NOMO-1 (cell line): ENCODE data around the gene SERPINI1.

Experiments used
- DNase-seq, 2 experiments: peaks; one replicate each; lab custom pipeline; 2025; ENCODE audit not compliant: unreplicated experiment in 2 of 2; lab: John Stamatoyannopoulos, UW

Gene SERPINI1

GRCh38 chr3:167840247-167840646, 104.7 kb downstream of the SERPINI1 start:
- no peak for DNase-seq

GRCh38 chr3:167843481-167843880, 108.0 kb downstream of the SERPINI1 start:
- peak; percentile 71 to 92 for DNase-seq

DNA sequence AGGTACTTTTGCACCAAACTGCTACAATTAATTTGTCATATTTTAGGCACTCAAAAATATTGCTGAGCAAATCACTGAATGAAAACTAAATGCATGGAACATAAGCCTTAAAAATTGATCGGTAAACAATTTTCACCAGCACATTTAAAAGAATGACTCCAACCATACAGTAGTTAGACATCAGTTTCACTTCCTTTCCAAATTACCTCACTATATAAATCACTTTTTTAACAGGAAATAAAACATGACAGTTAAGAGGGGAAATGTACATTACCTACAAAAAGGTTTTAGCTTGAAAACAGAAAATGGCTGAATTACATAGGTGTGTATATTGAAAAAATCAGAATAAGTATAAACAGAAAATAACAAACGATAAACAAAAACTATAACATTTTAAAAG, 108.4 kb downstream of the SERPINI1 start:
- DNase-seq: peak; percentile 55 to 99

DNA sequence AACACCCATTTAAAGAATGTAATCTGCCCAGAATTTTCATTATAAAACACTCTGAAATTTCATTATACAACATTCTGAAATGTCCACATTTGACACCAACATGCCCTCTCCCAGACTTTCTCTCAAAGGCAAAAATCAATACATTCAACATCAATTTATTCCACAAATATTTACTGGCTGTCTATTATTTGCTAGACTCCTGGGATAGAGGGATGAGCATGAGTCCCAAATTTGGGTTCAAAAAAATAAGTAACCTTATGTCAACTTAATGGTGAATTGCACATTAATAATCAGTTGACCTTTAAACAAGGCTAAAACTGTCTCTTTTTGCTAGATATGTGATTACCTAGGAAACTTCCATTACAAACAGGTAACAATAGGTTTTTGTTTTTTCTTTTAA, 109.0 kb downstream of the SERPINI1 start:
- DNase-seq: no peak

DNA sequence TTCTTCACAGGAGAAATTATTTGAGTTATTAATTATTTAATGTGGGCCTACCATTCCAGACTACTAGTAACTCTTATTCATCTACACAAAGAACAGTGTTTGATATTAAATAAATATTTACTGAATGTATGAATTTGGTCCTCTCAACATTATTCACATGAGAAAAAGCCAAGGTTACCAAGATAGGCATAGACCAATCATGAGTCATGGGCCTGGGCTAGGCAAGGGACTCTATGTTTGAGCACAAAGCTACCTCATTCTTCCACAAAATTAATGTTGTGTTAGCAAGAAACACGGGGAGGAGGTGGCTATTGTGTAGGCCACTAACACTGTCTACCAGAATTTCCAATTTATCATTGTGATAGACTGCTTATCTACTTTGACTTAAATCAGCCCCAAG, 115.7 kb downstream of the SERPINI1 start:
- DNase-seq: no peak

DNA sequence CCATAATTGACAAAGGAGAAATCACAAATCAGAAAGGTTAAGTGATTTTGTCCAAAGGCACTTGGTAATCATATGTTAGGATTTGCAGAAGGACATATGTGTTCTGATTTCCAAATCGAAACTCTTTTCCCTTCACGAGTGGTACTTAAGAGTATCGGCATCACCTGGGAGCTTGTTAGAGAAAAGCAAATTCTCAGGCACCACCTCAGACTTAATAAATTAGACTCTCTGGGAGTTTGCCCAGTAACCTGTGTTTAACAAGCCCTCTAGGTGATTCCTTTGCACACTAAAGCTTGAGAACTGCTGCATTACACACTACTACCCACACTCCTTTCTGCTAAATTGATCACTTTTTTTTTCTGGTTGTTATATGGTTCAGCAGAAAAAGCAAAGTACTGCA, 116.2 kb downstream of the SERPINI1 start:
- DNase-seq: no peak

- DNase-seq: no peak
Observed at GRCh38 chr3:167852216-167852615, 116.7 kb downstream of the SERPINI1 start.

DNA sequence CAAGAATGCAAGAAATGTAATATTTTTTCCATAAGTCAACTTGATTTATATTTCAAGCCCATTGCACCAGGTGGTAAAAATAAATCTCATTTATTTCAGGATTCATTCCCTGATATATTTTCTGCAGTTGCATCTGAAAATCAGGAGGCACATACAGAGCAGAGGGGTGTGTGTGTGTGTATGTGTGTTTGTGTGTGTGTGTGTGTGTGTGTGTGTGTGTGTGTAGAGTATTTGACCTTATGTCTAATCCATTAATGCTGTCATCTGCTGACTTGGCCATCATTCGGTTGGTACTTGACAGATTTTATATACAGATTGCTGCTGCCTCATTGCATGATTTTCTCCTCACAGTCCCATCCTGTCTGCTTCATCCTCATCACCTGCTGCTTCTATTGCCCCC, 118.5 kb downstream of the SERPINI1 start:
- DNase-seq: no peak

DNA sequence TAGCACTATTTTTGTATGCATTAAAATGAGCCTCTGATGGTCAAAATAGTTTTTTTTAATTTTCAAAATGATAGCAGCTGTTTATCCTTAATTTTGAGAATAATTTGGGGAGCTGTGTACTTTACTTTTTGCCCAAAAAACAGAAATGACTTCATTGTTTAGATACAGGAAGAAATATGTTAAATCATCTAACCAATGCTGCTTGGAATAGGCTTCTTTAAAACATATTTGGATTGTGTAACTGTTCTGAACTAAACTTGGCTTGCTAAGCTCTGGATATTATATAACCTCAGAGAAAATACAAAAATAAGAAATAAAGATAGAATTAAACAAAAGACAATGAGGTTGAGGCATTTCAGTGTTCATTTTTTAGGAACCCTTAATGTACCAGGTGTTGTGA, 119.3 kb downstream of the SERPINI1 start:
- DNase-seq: no peak

DNA sequence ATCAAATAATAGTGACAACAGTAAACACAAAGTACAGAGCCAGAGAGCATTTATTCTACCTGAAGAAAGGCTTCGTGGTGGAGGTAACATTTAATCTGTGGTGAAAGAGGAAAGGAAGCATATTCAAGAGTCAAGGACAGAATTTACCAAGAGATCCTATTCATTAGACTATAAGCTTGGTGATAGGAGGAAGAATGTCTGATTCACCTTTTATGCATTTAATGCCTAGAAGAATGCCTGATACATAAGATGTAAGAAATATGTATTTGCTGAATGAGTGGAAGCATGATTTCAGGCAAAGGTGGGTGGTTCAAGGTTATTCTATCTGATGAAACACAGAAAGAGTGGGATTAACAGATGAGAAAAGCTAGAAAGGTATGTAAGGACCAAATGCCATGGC, 119.8 kb downstream of the SERPINI1 start:
- DNase-seq: no peak

DNA sequence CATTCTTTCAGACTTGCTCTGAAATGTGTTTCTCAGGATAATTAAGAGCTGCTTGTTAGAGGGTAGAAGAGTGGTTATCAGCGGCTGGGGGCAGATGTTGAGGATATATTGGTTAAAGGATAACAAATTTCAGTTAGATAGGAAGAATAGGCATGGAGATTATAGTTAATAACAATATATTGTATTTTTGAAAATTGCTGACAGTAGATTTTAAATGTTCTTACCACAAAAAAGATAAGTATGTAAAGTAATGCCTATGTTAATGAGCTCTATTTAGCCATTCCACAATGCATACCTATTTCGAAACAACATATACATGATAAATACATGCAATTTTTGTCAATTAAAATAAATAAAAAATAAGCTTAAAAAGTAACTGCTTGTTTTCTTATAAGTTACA, 123.3 kb downstream of the SERPINI1 start:
- no peak for DNase-seq

DNA sequence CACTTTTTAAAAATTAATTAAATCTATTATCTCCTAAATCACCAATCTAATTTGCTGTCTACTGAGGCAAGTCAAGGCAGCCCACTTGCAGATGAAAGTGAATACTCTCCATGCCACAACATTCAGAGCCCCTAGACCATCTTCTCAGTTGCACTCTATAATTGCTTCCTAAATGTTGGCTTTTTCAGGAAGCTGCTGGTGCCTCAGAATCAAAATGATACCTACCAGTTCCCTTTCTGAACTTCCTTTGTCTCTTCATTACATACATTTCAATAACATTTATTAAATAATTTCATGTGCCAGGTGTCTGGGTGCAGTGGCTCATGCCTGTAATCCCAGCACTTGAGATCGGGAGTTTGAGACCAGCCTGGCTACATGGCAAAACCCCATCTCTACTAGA, 124.1 kb downstream of the SERPINI1 start:
- peak; percentile 66 to 87 for DNase-seq

- DNase-seq: peak; percentile 77 to 88
Observed at GRCh38 chr3:167861649-167862048, 126.1 kb downstream of the SERPINI1 start.

- peak; percentile 33 to 85 for DNase-seq
Observed at GRCh38 chr3:167862104-167862730, 126.7 kb downstream of the SERPINI1 start.

- peak; percentile 12 to 22 for DNase-seq
Observed at GRCh38 chr3:167863811-167864551, 128.5 kb downstream of the SERPINI1 start.

DNA sequence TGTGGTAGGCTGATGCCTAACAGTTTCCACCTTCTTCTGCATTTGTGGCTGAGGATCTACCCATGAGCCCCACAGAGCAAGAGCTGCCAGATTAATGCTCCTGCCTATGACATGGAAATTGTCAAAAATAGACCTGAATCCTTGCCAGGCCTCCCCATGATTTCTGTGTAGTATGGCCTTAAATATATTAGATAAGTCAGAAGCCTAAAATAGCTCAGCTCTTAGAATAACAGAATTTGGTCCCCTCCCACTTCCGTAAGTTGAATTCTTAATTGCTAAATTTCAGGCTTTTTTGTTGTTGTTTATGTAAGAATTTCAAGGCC, 129.0 kb downstream of the SERPINI1 start:
- DNase-seq: peak in 1 of 2 experiments; percentile 51

DNA sequence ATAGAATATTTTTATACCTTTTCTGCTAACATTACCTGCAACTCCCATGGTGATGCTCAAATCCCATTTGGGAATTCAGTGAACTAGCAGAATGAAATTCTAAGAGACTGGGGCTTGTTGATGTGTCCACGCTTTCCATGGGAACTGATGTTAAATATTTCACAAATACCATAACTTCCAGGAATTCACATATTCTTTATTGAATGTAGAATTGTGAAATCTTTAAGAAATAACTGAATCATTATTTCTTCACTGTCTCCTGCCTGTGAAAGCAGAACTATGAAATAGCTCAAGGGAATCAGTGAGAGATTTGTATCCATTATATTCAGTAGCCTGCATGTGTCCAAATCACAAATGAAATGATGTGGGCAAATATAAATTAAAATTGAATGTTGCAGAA, 130.8 kb downstream of the SERPINI1 start:
- DNase-seq: peak; percentile 17 to 94

- no peak for DNase-seq
Observed at GRCh38 chr3:167867981-167868380, 132.5 kb downstream of the SERPINI1 start.

GRCh38 chr3:167870181-167870580, 134.7 kb downstream of the SERPINI1 start:
- DNase-seq: no peak

DNA sequence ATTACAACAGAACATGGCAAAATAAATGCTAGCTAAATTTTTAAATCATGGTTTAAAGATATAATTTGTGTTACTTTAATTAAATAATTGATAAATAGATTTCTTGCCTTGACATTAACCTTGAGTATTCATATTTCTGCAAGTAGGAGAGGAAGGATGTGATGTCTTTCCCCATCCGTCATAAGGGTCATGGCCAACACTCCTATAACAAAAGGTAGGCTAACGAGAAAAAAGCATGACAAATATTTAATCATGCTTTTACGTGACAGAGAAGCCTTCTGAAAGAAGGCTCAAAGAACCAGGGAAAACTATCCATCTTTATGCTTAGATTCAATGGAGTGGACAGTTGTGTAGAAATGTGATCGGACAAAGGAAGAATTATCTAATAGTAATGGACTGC, 135.2 kb downstream of the SERPINI1 start:
- DNase-seq: no peak

GRCh38 chr3:167872032-167872431, 136.5 kb downstream of the SERPINI1 start:
- no peak for DNase-seq

- DNase-seq: peak; percentile 10 to 19
Observed at GRCh38 chr3:167872941-167873340, 137.4 kb downstream of the SERPINI1 start.
